ENCODE measurements around the gene MINDY4.

MINDY4 gene

DNA sequence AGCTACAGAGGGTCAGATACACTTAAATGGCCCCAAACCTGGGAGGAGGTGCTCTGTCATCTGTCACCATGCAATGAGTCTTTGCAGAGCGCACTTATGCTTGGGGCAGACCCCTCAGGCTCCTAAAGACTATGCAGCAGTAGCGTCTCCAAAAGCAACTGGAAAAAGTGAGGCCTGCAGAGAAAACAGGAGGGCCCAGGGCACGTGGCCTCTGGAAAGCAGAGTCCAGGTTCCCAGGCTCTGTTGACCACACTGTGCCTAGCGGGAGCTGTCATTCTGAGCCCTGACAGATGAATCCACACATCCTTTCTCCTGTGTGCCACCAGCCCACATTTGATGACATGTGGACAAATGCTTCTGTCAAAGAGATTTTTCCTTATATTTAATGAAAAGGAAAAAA lies 66.4 kb downstream of the MINDY4 start:
- peaks cover 60% of the 10 kb centered on the region for H3K36me3 Mint-ChIP-seq (ENCODE audit: low read depth)
- H3K27me3 Mint-ChIP-seq (ENCODE audit: low read depth) = no peaks in the 10 kb centered on the region
- peaks cover 17% of the 10 kb centered on the region for H3K9me3 Mint-ChIP-seq
- H3K4me1 Mint-ChIP-seq = peaks cover 17% of the 10 kb centered on the region
- H3K4me3 Mint-ChIP-seq = no peak overlapping the region
- TF ChIP-seq, protein P1, sequence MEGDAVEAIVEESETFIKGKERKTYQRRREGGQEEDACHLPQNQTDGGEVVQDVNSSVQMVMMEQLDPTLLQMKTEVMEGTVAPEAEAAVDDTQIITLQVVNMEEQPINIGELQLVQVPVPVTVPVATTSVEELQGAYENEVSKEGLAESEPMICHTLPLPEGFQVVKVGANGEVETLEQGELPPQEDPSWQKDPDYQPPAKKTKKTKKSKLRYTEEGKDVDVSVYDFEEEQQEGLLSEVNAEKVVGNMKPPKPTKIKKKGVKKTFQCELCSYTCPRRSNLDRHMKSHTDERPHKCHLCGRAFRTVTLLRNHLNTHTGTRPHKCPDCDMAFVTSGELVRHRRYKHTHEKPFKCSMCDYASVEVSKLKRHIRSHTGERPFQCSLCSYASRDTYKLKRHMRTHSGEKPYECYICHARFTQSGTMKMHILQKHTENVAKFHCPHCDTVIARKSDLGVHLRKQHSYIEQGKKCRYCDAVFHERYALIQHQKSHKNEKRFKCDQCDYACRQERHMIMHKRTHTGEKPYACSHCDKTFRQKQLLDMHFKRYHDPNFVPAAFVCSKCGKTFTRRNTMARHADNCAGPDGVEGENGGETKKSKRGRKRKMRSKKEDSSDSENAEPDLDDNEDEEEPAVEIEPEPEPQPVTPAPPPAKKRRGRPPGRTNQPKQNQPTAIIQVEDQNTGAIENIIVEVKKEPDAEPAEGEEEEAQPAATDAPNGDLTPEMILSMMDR (IDR thresholded peaks at IDR 0.05; ENCODE audit: unreplicated experiment in 3 of 3) = no peak
- no peak overlapping the region for H3K27ac Mint-ChIP-seq

- peaks cover 55% of the 10 kb centered on the region for H3K36me3 Mint-ChIP-seq (ENCODE audit: low read depth)
- no peak overlapping the region for H3K4me3 Mint-ChIP-seq
- H3K4me1 Mint-ChIP-seq = peaks cover 22% of the 10 kb centered on the region
- H3K27me3 Mint-ChIP-seq (ENCODE audit: low read depth) = no peaks in the 10 kb centered on the region
- peaks cover 12% of the 10 kb centered on the region for H3K9me3 Mint-ChIP-seq
- TF ChIP-seq, protein P1 (IDR thresholded peaks at IDR 0.05; ENCODE audit: unreplicated experiment in 3 of 3) = no peak
- no peak overlapping the region for H3K27ac Mint-ChIP-seq
Measured at GRCh38 chr7:30838008-30838407, 66.8 kb downstream of the MINDY4 start.

DNA sequence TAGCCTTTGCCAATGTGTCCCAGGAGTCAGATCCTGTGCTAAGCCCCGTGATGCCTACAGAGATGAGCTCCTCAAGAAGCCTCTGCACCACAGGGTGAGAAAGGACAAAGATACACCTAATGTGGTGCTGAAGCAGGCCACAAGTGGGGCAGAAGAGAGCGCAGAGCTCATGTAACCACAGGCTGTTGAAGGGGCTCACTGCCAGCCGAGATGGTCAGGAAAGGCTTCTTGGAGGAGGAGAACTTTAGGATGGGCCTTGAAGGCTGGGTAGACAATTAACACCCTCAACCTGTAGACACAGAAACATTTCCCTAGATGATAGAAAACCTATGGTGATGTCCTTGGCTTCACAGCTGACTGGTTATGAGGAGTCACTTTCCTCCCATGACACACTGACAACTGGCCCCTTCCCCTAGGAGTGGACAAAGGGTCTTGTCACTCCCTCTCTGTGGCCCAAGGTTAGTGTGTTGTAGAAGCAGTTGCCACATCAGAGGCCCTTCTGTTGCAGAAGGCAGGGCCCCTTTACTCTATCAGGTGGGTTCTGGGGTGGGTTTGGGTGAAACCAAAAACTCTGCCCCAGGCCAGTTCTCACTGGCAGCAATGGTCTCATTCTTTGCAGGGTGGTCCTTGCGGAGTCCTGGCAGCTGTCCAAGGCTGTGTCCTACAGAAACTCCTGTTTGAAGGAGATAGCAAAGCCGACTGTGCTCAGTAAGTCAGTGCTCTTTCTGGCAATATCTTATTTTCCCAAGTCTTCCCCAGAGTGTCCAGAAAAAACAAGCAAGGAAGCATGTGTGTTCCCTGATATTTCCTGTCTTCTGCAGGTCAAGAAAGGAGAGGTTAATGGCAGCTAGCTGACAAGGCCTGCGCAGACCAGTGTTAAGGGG lies 69.2 kb downstream of the MINDY4 start:
- TF ChIP-seq, protein P1 (IDR thresholded peaks at IDR 0.05; ENCODE audit: unreplicated experiment in 3 of 3) = no peak
- no peaks in the 10 kb centered on the region for H3K9me3 Mint-ChIP-seq
- no peak overlapping the region for H3K4me3 Mint-ChIP-seq
- H3K4me1 Mint-ChIP-seq = peaks cover 26% of the 10 kb centered on the region
- peak overlapping the region in 1 of 3 experiments; percentile 3 for H3K27ac Mint-ChIP-seq
- no peaks in the 10 kb centered on the region for H3K27me3 Mint-ChIP-seq (ENCODE audit: low read depth)
- H3K36me3 Mint-ChIP-seq (ENCODE audit: low read depth) = peaks cover 33% of the 10 kb centered on the region

- Mint-ChIP-seq H3K4me1 (peaks cover 32% of the 10 kb centered on the region), H3K27ac (peak overlapping the region in 2 of 3 experiments; percentile 3 to 12), H3K36me3 (ENCODE audit: low read depth) (peaks cover 25% of the 10 kb centered on the region), H3K9me3 (no peaks in the 10 kb centered on the region), H3K27me3 (ENCODE audit: low read depth) (peaks cover 3% of the 10 kb centered on the region), H3K4me3 (no peak overlapping the region)
- TF ChIP-seq, protein P1 (IDR thresholded peaks at IDR 0.05; ENCODE audit: unreplicated experiment in 3 of 3) = no peak
Measured at GRCh38 chr7:30841025-30841735, 70.0 kb downstream of the MINDY4 start.

GRCh38 chr7:30841801-30842541 lies 70.8 kb downstream of the MINDY4 start:
- Mint-ChIP-seq H3K27me3 (ENCODE audit: low read depth) (peaks cover 3% of the 10 kb centered on the region), H3K27ac (no peak overlapping the region), H3K9me3 (no peaks in the 10 kb centered on the region), H3K4me3 (no peak overlapping the region), H3K36me3 (ENCODE audit: low read depth) (peaks cover 18% of the 10 kb centered on the region), H3K4me1 (peaks cover 32% of the 10 kb centered on the region)
- TF ChIP-seq, protein P1 (IDR thresholded peaks at IDR 0.05; ENCODE audit: unreplicated experiment in 3 of 3) = no peak

All from nephron (organoid).